GM12874 (cell line): ENCODE results near the gene POMT2.

Experiments
- CTCF ChIP-seq: IDR thresholded peaks from 2 replicates; pipeline ENCODE4 v1.5.1; 2011; ENCODE audit warnings: low read depth, mild to moderate bottlenecking, control low read depth, low read length, moderate library complexity; ENCODE audit not compliant: insufficient read depth

Gene POMT2

DNA sequence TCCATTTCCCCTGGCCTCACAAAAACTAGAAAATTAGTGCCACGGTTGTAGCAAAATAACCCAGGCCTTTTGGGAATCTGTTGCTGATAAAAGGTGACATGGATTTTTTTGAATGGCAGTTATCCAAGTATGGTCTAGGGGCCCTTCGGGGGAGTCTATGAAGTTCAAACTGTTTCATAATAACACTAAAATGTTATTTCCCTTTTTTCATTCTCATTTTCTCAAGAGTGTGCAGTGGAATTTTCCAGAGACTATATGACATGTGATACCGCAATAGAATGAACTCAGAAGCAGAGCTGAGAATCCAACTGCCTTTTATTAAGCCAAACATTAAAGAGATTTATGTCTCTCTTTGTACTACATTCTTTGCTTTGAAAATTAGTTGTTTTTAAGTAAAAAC lies 27.1 kb upstream of the POMT2 start:
- no peak for TF ChIP-seq CTCF

DNA sequence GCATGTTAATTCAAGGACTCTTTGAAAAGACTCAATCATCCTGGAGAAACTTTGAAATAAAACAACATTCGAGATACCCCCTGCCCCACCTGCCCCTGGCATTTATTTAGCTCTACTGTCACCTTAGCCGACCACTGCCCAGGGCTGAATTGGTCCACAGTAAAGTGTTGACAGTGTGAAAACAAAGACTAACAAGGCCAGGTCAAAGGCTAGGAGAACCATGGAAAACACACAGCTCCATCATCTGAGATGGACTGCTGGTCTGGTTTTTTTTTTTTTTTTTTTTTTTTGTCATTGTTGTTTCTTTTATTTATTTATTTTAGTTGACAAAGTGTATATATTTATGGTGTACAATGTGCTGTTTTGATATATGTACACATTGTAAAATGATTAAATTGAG lies 25.8 kb upstream of the POMT2 start:
- TF ChIP-seq CTCF = no peak

DNA sequence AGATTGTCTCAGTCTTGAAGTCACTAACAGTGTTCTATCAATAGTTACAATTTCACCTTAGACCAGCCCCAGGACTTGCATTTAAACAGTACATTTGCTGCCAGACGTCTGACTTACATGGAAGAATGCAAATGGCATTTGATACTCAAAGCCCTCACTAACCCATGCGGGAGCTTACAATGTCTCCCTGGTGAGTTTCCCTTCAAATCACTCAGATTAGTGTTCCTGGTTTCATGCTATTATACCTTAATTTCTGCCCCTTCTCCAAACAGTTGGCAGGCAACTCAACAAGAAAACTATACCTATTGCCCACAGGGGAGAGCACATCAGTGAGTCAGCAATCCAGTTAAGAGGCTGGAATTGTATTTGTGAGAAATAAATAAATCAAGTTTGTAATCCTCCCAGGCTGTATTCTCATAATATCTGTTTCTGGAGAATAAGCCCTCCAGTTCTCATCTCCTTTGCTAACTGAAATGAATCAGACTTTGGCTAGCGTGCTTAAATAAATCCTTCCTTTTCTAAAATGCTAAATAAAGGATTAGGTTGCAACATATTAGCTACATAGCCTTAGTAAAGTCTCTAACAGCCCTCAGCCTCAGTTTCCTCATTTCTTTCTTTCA lies 23.8 kb upstream of the POMT2 start:
- no peak for TF ChIP-seq CTCF

DNA sequence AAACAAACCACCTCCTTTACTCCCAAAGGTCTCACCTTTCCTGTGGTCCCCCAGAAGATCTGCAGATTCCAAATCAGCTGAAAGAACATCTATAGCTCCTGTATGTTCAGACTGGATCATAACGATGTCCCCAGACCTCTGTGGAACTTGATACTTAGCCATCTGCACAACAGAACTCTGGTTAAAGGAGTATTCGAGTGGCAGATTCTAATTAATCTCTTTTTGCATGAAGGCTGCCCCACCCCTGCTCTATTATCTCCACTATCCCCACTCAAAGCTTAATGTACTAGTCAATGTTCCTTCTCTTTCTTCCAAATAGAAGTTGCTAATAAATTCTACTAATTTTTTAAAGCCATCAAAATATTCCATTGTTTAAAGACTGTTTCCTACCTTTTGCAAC lies 23.0 kb upstream of the POMT2 start:
- no peak for TF ChIP-seq CTCF

- TF ChIP-seq CTCF = no peak
These were observed 22.2 kb upstream of the POMT2 start for GRCh38 chr14:77342726-77343397.

- TF ChIP-seq CTCF = no peak
These were observed 19.7 kb upstream of the POMT2 start for GRCh38 chr14:77340389-77340788.

DNA sequence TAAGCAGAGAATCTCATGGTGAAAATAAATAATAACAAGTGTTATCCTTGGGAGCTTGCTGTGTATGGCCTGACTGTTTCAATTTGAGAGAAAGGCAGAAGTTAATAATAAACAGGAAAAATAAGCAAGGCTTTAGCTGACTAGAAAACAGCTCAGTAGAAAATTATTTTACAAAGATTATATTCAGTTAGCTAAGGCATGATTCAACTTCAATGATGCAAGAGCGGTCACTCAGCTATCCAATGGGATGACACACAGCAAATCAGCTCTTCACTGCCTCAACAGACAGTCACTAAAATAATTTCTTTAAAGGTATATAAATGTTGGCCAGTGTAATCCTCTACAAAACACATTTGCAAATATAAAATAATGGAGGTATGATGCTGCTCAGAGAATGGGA lies 18.7 kb upstream of the POMT2 start:
- no peak for TF ChIP-seq CTCF
